OCI-LY7 (cell line): ENCODE results near the gene TTC7B. TPM values are rescaled to one million over a fixed set of nuclear protein-coding genes. Genes with fewer than 3 reads are reported as not detected.
A peak's percentile ranks its signal among the peaks of the same experiment; 100 is the strongest.

Experiments used
- BruUV-seq: library from RNA; stranded (reverse); fragments of 400-500 nt; replicated peaks from 2 replicates; lab custom pipeline; 2021; lab: Mats Ljungman, UMichigan
- CTCF ChIA-PET: fragments of 300-600 bp; sonication (Branson Sonifier 250); formaldehyde crosslinking; loops from one replicate; lab custom pipeline; 2022; ENCODE audit warnings: antibody characterized with exemption; ENCODE audit not compliant: unreplicated experiment; lab: Charles Lee
- POLR2A ChIA-PET: fragments of 300-600 bp; sonication (Branson Sonifier 250); formaldehyde crosslinking; loops from one replicate; lab custom pipeline; 2022; ENCODE audit warnings: antibody characterized with exemption; lab: Charles Lee
- DNase-seq: peaks from one replicate; pipeline ENCODE4 v3.0.0-alpha.2; 2015; ENCODE audit warnings: low spot score
- H2AFZ ChIP-seq: fragments of 200-600 bp; sonication (generic), shearing (Covaris generic); 2 replicates; pipeline ENCODE4 v1.6.1; 2014; ENCODE audit warnings: mild to moderate bottlenecking, antibody characterized with exemption, low read length, moderate library complexity
- H3K27ac ChIP-seq: fragments of 200-600 bp; sonication (generic); 2 replicates; pipeline ENCODE4 v1.5.1; 2014; ENCODE audit warnings: mixed run types, low read depth, mild to moderate bottlenecking, moderate library complexity, low read length, inconsistent platforms; ENCODE audit not compliant: poor library complexity, severe bottlenecking
- H3K36me3 ChIP-seq: fragments of 200-600 bp; sonication (generic); 2 replicates; pipeline ENCODE4 v1.6.1; 2014; ENCODE audit warnings: mild to moderate bottlenecking, antibody characterized with exemption, low read length, moderate library complexity, mixed read lengths; ENCODE audit not compliant: insufficient read depth
- H3K4me1 ChIP-seq: fragments of 200-600 bp; sonication (generic); 2 replicates; pipeline ENCODE4 v1.5.1; 2014; ENCODE audit warnings: mild to moderate bottlenecking, low read length; ENCODE audit not compliant: insufficient read depth, poor library complexity, severe bottlenecking
- H3K4me2 ChIP-seq: fragments of 200-600 bp; sonication (generic); 2 replicates; pipeline ENCODE4 v1.6.1; 2014; ENCODE audit warnings: mild to moderate bottlenecking, low read length
- H3K4me3 ChIP-seq: fragments of 200-600 bp; sonication (generic); 2 replicates; pipeline ENCODE4 v1.5.1; 2014; ENCODE audit warnings: mild to moderate bottlenecking, low read depth, low read length; ENCODE audit not compliant: poor library complexity, severe bottlenecking
- H3K79me2 ChIP-seq: fragments of 200-600 bp; sonication (generic); 2 replicates; pipeline ENCODE4 v1.6.1; 2016; ENCODE audit warnings: low read depth, mild to moderate bottlenecking, low read length, moderate library complexity, mixed read lengths; ENCODE audit not compliant: insufficient read depth
- H3K9me2 ChIP-seq: fragments of 200-600 bp; sonication (generic); 2 replicates; pipeline ENCODE4 v1.6.1; 2016; ENCODE audit warnings: mild to moderate bottlenecking, low read length, mixed read lengths; ENCODE audit not compliant: insufficient read depth
- H3K9me3 ChIP-seq: fragments of 200-600 bp; sonication (generic); 2 replicates; pipeline ENCODE4 v1.6.1; 2014; ENCODE audit warnings: mild to moderate bottlenecking, mixed run types, low read length, mixed read lengths
- H4K20me1 ChIP-seq: fragments of 200-600 bp; sonication (generic); 2 replicates; pipeline ENCODE4 v1.6.1; 2014; ENCODE audit warnings: mild to moderate bottlenecking, antibody characterized with exemption, low read length, moderate library complexity, mixed read lengths; ENCODE audit not compliant: insufficient read depth
- CTCF ChIP-seq: fragments of 200-600 bp; sonication (generic); conservative IDR thresholded peaks from 2 replicates; pipeline ENCODE4 v1.5.1; 2014; ENCODE audit warnings: mild to moderate bottlenecking, antibody characterized with exemption, low read length, moderate library complexity, mixed read lengths
- EZH2phosphoT487 ChIP-seq: fragments of 200-600 bp; sonication (generic); IDR thresholded peaks from 2 replicates; pipeline ENCODE4 v1.6.1; 2018; ENCODE audit warnings: low read depth, borderline replicate concordance, mild to moderate bottlenecking, mixed run types, antibody characterized with exemption, low read length, moderate library complexity, mixed read lengths
- intact Hi-C: fragments of 100-400 bp; cut with micrococcal nuclease; formaldehyde crosslinking; loops from one replicate; pipeline ENCODE4 v1.10.0; 2022; ENCODE audit not compliant: unreplicated experiment
- total RNA-seq, 2 experiments: library from RNA; depleted of rRNA in 1 of 2; stranded (reverse); fragments of >200 nt in 1 of 2; shearing (Covaris generic) in 1 of 2; gene quantifications; 2 replicates each; pipeline ENCODE4 v1.2.3, GENCODE V29; 2014 to 2022

Gene TTC7B
- total RNA-seq, 2 experiments from 2014 or later: 0.19 to 0.51 TPM

- BruUV-seq: no TSS peak
- H3K36me3 ChIP-seq: no peaks in the 10 kb centered on the region
- no peaks in the 10 kb centered on the region for H3K9me2 ChIP-seq
- intact Hi-C loops: no loop called here
- no peak overlapping the region for H3K4me2 ChIP-seq
- H3K4me3 ChIP-seq: no peak overlapping the region
- ChIA-PET POLR2A (no interaction called here), CTCF (no interaction called here)
- no peak for TF ChIP-seq CTCF
- no peak for TF ChIP-seq EZH2phosphoT487
- DNase-seq: no peak
- no peak overlapping the region for H2AFZ ChIP-seq
- no peaks in the 10 kb centered on the region for H4K20me1 ChIP-seq
- no peaks in the 10 kb centered on the region for H3K79me2 ChIP-seq
- no peaks in the 10 kb centered on the region for H3K4me1 ChIP-seq
- no peak overlapping the region for H3K27ac ChIP-seq
- no peaks in the 10 kb centered on the region for H3K9me3 ChIP-seq
Measured at GRCh38 chr14:90483117-90483516, 333.1 kb downstream of the TTC7B start.

DNA sequence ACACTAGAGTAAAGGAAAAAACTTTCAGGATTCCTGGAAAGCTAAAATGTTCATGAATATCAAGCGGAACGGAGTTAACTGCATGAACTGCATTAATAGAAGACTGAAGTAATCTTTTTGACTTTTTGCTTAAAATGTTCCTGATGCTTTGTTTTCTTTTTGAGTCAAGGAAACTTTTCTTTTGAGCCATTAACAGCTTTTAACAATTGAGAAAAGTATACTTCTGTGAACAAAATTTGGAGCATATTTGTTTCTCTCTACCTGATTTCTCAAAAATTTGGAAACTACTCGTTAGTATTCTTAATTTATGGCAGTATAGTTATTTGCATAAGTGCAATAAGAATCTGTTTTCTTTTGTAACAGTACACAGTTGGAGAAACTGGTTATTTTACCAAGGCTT lies 340.9 kb downstream of the TTC7B start:
- peak; percentile 7 for DNase-seq
- BruUV-seq: no TSS peak
- H3K4me2 ChIP-seq: no peak overlapping the region
- TF ChIP-seq EZH2phosphoT487 (no peak), CTCF (no peak)
- intact Hi-C loops: no loop called here
- no peak overlapping the region for H2AFZ ChIP-seq
- no peaks in the 10 kb centered on the region for H3K9me2 ChIP-seq
- POLR2A ChIA-PET: no interaction called here
- no peaks in the 10 kb centered on the region for H3K4me1 ChIP-seq
- no peak overlapping the region for H3K27ac ChIP-seq
- H3K36me3 ChIP-seq: no peaks in the 10 kb centered on the region
- H4K20me1 ChIP-seq: no peaks in the 10 kb centered on the region
- H3K4me3 ChIP-seq: no peak overlapping the region
- no peaks in the 10 kb centered on the region for H3K79me2 ChIP-seq
- CTCF ChIA-PET: no interaction called here
- peaks cover 33% of the 10 kb centered on the region for H3K9me3 ChIP-seq

Other genes with a start within 250 kb of the TTC7B start
- gene RPS6KA5, start 244.2 kb upstream of the TTC7B start, total RNA-seq (2014; rRNA removed; shearing (Covaris generic)): 9.0 and 9.6 TPM in 2 replicates
- 12.7 and 14.3 TPM in 2 replicates for gene RPS6KA5, start 244.2 kb upstream of the TTC7B start, total RNA-seq (2022)